Astrocyte of the cerebellum (primary cell): ENCODE results near the gene GALNTL6.
"Not testable (repeated sequence)": the region's sequence is repeated elsewhere in the genome, so short reads cannot be mapped to it uniquely, and the experiment has no call there.

Experiments used
- DNase-seq: peaks from one replicate; pipeline ENCODE4 v3.0.0-alpha.2; 2011; ENCODE audit warnings: low read depth
- H3K4me3 ChIP-seq: 2 replicates; pipeline ENCODE4 v1.5.1; 2011; ENCODE audit warnings: mild to moderate bottlenecking, low read depth, low read length, moderate library complexity
- in situ Hi-C: cut with HindIII; loops from 2 replicates; pipeline ENCODE4 v1.10.0; 2017; ENCODE audit warnings: low sequenced_read_pairs
- TF ChIP-seq, protein P1 (sequence below): IDR thresholded peaks from 2 replicates; pipeline ENCODE4 v1.5.1; 2012; ENCODE audit warnings: low read length, low read depth, moderate library complexity, mild to moderate bottlenecking; ENCODE audit errors: missing control alignments

Gene GALNTL6

GRCh38 chr4:172868271-172868670 lies 1055.1 kb downstream of the GALNTL6 start:
- no peak for DNase-seq
- H3K4me3 ChIP-seq: no peak overlapping the region
- TF ChIP-seq, protein P1, sequence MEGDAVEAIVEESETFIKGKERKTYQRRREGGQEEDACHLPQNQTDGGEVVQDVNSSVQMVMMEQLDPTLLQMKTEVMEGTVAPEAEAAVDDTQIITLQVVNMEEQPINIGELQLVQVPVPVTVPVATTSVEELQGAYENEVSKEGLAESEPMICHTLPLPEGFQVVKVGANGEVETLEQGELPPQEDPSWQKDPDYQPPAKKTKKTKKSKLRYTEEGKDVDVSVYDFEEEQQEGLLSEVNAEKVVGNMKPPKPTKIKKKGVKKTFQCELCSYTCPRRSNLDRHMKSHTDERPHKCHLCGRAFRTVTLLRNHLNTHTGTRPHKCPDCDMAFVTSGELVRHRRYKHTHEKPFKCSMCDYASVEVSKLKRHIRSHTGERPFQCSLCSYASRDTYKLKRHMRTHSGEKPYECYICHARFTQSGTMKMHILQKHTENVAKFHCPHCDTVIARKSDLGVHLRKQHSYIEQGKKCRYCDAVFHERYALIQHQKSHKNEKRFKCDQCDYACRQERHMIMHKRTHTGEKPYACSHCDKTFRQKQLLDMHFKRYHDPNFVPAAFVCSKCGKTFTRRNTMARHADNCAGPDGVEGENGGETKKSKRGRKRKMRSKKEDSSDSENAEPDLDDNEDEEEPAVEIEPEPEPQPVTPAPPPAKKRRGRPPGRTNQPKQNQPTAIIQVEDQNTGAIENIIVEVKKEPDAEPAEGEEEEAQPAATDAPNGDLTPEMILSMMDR: no peak
- in situ Hi-C loops: no loop called here

DNA sequence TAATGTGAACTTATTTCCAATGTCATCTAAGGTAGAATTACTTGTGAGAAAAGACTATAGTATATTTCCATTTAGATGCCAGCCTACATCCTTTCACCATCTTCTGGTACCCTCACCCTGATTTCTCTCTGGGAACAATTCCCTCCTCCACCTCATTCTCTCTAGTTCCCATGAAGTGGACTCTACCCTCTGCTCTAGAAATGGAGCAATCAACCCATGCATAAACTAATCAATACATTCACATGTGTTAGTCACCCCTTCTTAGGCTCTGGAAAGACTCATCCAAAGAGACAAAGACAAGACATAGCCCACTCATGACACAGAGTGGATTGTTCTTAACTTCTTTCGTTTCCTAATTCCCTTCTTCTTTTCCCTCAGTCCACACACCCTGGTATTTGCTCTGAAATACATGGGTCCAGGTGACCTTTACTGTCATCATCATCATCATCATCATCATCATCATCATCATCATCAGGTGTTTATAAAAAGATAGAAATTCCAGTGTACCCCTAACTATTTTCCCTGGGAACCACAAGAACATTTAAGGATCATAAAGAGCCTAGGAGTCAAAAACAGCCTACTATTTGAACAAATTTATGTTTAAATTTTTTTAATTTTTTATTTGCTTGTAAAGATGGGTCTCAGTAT lies 1056.5 kb downstream of the GALNTL6 start:
- in situ Hi-C loops: no loop called here
- DNase-seq: no peak
- no peak overlapping the region for H3K4me3 ChIP-seq
- TF ChIP-seq, protein P1: no peak

- TF ChIP-seq, protein P1: no peak
- in situ Hi-C loops: no loop called here
- DNase-seq: no peak
- no peak overlapping the region for H3K4me3 ChIP-seq
These were observed 1058.2 kb downstream of the GALNTL6 start for GRCh38 chr4:172871381-172871780.

DNA sequence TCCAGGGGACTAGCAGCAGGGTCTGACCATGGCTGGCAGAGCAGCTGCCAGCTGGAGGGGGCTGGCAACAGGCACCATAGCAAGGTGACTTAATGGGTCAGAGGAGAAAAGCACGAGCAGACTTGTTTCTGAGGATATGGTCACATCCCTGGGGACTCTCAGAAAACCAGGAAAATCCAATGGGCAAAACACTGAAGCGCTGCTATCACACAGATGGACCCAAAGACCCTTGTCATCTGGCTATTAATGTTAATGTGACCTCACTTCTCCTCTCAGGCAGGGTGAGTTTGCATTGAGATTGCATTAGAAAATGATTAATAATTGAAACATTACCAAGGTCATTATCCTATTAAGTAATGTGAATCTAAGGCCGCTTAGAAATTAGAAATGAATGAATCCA lies 1061.7 kb downstream of the GALNTL6 start:
- DNase-seq: no peak
- TF ChIP-seq, protein P1: no peak
- no peak overlapping the region for H3K4me3 ChIP-seq
- in situ Hi-C loops: no loop called here

- TF ChIP-seq, protein P1: no peak
- in situ Hi-C loops: no loop called here
- no peak overlapping the region for H3K4me3 ChIP-seq
- no peak for DNase-seq
These were observed 1063.2 kb downstream of the GALNTL6 start for GRCh38 chr4:172876394-172876793.

- TF ChIP-seq, protein P1: no peak
- H3K4me3 ChIP-seq: no peak overlapping the region
- in situ Hi-C loops: no loop called here
- no peak for DNase-seq
These were observed 1068.4 kb downstream of the GALNTL6 start for GRCh38 chr4:172881645-172882044.

- H3K4me3 ChIP-seq, DNase-seq, in situ Hi-C loops: not testable (repeated sequence)
These were observed 1074.2 kb downstream of the GALNTL6 start for GRCh38 chr4:172887358-172887757.
